Endothelial cell of umbilical vein (primary cell): ENCODE data around the gene CNTLN. TPM values are rescaled to one million over a fixed set of nuclear protein-coding genes. Genes with fewer than 3 reads are reported as not detected.

Source experiments
- BruUV-seq: library from RNA; stranded (reverse); fragments of 400-500 nt; replicated peaks from 2 replicates; lab custom pipeline; 2021; lab: Mats Ljungman, UMichigan
- CTCF ChIA-PET: fragments of 300-600, 350-600 bp; sonication (Branson Sonifier 250); formaldehyde crosslinking; loops from one replicate; lab custom pipeline; 2021; ENCODE audit warnings: antibody characterized with exemption, inconsistent platforms; lab: Charles Lee
- POLR2A ChIA-PET: fragments of 300-600, 350-600 bp; sonication (Branson Sonifier 250); formaldehyde crosslinking; loops from one replicate; lab custom pipeline; 2021; ENCODE audit warnings: antibody characterized with exemption, inconsistent platforms; lab: Charles Lee
- DNase-seq: peaks from one replicate; pipeline ENCODE4 v3.0.0-alpha.2; 2011; ENCODE audit warnings: low read depth, low spot score
- FAIRE-seq: peaks from 2 replicates; lab custom pipeline; 2011; peaks lifted over from hg19 to GRCh38; lab: Jason Lieb, UNC
- H2AFZ ChIP-seq: 2 replicates; pipeline ENCODE4 v1.6.0; 2012; ENCODE audit warnings: low read depth, low read length, control low read depth, inconsistent platforms
- H3K27ac ChIP-seq: 2 replicates; pipeline ENCODE4 v1.5.1; 2011; ENCODE audit warnings: low read depth, mild to moderate bottlenecking, control low read depth, low read length, moderate library complexity; ENCODE audit not compliant: insufficient read depth
- H3K27me3 ChIP-seq, 2 experiments: 2 replicates each; pipeline versions ENCODE4 v1.6.0 to v1.6.1; 2011; ENCODE audit warnings: low read length in 2 of 2, mixed read lengths in 1 of 2; ENCODE audit not compliant: control insufficient read depth in 2 of 2, insufficient read depth in 2 of 2
- H3K36me3 ChIP-seq, 2 experiments: 2 replicates in 1 of 2; 3 replicates in 1 of 2; pipeline ENCODE4 v1.5.1; 2011; ENCODE audit warnings: low read length in 2 of 2, mild to moderate bottlenecking in 1 of 2, moderate library complexity in 1 of 2; ENCODE audit not compliant: control insufficient read depth in 2 of 2, insufficient read depth in 2 of 2; ENCODE audit errors: extremely low read depth in 1 of 2
- H3K4me1 ChIP-seq: 3 replicates; pipeline ENCODE4 v1.5.1; 2011; ENCODE audit warnings: mild to moderate bottlenecking, low read length; ENCODE audit not compliant: control insufficient read depth, insufficient read depth; ENCODE audit errors: extremely low read depth
- H3K4me2 ChIP-seq: 2 replicates; pipeline ENCODE4 v1.6.1; 2011; ENCODE audit warnings: low read length, control low read depth, mixed read lengths; ENCODE audit not compliant: insufficient read depth
- H3K4me3 ChIP-seq, 3 experiments: fragments of 200-600 bp in 1 of 3; sonication (generic), shearing (Covaris generic) in 1 of 3; replicated peaks in 1 of 3; 2 replicates each; pipeline ENCODE4 v1.5.1; 2011 to 2016; ENCODE audit warnings: control low read depth in 3 of 3, low read length in 3 of 3, mild to moderate bottlenecking in 2 of 3, inconsistent platforms in 1 of 3, low read depth in 1 of 3, moderate library complexity in 1 of 3; ENCODE audit not compliant: insufficient read depth in 1 of 3
- H3K79me2 ChIP-seq: 2 replicates; pipeline ENCODE4 v1.6.0; 2012; ENCODE audit warnings: low read length, inconsistent platforms; ENCODE audit not compliant: control insufficient read depth, insufficient read depth
- H3K9ac ChIP-seq: replicated peaks from 2 replicates; pipeline ENCODE3; 2011; ENCODE audit warnings: low read length, control low read depth; ENCODE audit not compliant: insufficient read depth; ENCODE audit errors: extremely low read depth
- H3K9me1 ChIP-seq: replicated peaks from 3 replicates; pipeline ENCODE4 v1.6.0; 2011; ENCODE audit warnings: mild to moderate bottlenecking, low read length; ENCODE audit not compliant: control insufficient read depth, insufficient read depth; ENCODE audit errors: extremely low read depth
- H3K9me3 ChIP-seq: replicated peaks from 2 replicates; pipeline ENCODE4 v1.5.1; 2012; ENCODE audit warnings: low read length, inconsistent platforms; ENCODE audit not compliant: control insufficient read depth, insufficient read depth
- H4K20me1 ChIP-seq: replicated peaks from 2 replicates; pipeline ENCODE3; 2011; ENCODE audit warnings: mild to moderate bottlenecking, low read length; ENCODE audit not compliant: control insufficient read depth, insufficient read depth; ENCODE audit errors: extremely low read depth
- EZH2 ChIP-seq: IDR thresholded peaks from 2 replicates; pipeline ENCODE4 v1.6.1; 2012; ENCODE audit warnings: borderline replicate concordance, low read depth, mild to moderate bottlenecking, moderate library complexity, low read length, inconsistent platforms; ENCODE audit not compliant: severe bottlenecking
- FOS ChIP-seq: IDR thresholded peaks from 2 replicates; pipeline ENCODE4 v1.6.1; 2011; ENCODE audit warnings: mild to moderate bottlenecking, low read length, moderate library complexity, borderline replicate concordance; ENCODE audit not compliant: insufficient read depth
- GATA2 ChIP-seq: IDR thresholded peaks from 2 replicates; pipeline ENCODE4 v1.7.0; 2011; ENCODE audit warnings: low read depth, mild to moderate bottlenecking, moderate library complexity, mixed read lengths, low read length; ENCODE audit not compliant: insufficient read length, insufficient read depth
- JUN ChIP-seq: IDR thresholded peaks from 2 replicates; pipeline ENCODE4 v1.6.1; 2011; ENCODE audit warnings: borderline replicate concordance, low read depth; ENCODE audit not compliant: insufficient read length, insufficient read depth
- MYC ChIP-seq: IDR thresholded peaks from one replicate; pipeline ENCODE4 v1.6.1; 2011; ENCODE audit warnings: mild to moderate bottlenecking, low read depth, low read length
- POLR2A ChIP-seq: IDR thresholded peaks from 2 replicates; pipeline ENCODE4 v1.6.1; 2012; ENCODE audit warnings: low read depth, mild to moderate bottlenecking, control low read depth, low read length
- POLR2AphosphoS5 ChIP-seq: IDR thresholded peaks from 2 replicates; pipeline ENCODE4 v1.6.1; 2012; ENCODE audit warnings: low read depth, mild to moderate bottlenecking, control low read depth, low read length, moderate library complexity; ENCODE audit not compliant: insufficient read depth
- dilution Hi-C: fragments of 300-500 bp; cut with MboI; formaldehyde crosslinking; loops from one replicate; pipeline ENCODE4 v1.15.0; 2019; ENCODE audit warnings: low sequenced_read_pairs; ENCODE audit not compliant: extremely low pct_ligation_motif_present
- intact Hi-C: fragments of 100-400 bp; cut with micrococcal nuclease; formaldehyde crosslinking; loops from one replicate; pipeline ENCODE4 v1.10.0; 2022
- polyA plus RNA-seq, 4 experiments: library from polyadenylated mRNA; depleted of rRNA in 3 of 4; stranded (reverse) in 3 of 4; unstranded in 1 of 4; fragments of >200 nt; gene quantifications; 2 replicates each; pipeline versions ENCODE4 v1.2.1 to v1.2.3, GENCODE V29; 2011 to 2012; ENCODE audit warnings: missing spikeins in 1 of 4
- total RNA-seq: library from RNA; stranded (reverse); gene quantifications from 2 replicates; pipeline ENCODE4 v1.2.3, GENCODE V29; 2021
- TF ChIP-seq, protein P1 (sequence below), 2 donors: IDR thresholded peaks; 1 replicate in 1 of 2; 2 replicates in 1 of 2; pipeline ENCODE4 v1.5.1; 2011; ENCODE audit warnings: low read length in 2 of 2, mild to moderate bottlenecking in 2 of 2, moderate library complexity in 2 of 2, control low read depth in 1 of 2, inconsistent platforms in 1 of 2, low read depth in 1 of 2; ENCODE audit not compliant: insufficient read depth in 1 of 2; ENCODE audit errors: extremely low read depth in 1 of 2
- TF ChIP-seq, protein P2 (sequence below): IDR thresholded peaks from 2 replicates; pipeline ENCODE4 v1.6.1; 2011; ENCODE audit not compliant: insufficient read depth, insufficient read length

The CNTLN gene
- total and polyA plus RNA-seq, 2 donors (not counting 3 experiments of a cell fraction or from before 2014, with no cell fraction given), result 3.5 to 15.8 TPM

DNA sequence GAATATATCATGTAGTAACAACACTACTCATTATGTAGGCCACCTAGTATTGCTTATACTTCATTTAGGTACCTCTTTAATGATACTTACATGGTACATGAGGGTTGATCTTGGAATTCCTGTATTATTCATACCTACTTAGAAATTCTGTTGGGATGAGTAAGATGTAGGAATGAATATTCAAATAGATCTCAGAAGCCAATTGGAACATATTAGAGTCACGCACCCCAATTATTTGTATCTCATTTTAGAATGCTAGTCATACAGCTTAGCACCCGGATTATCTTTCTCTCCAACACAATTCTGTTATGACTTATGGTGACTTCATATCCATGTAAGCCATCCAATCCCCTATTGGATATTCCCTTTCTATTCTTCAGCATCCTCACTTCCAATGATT is 337.3 kb downstream of the CNTLN start:
- Histone ChIP-seq H3K4me2 (no peak overlapping the region), H3K9ac (no peak overlapping the region), H3K4me3 (no peak overlapping the region), H3K36me3 (no peaks in the 10 kb centered on the region), H3K9me3 (no peaks in the 10 kb centered on the region), H3K27ac (no peak overlapping the region), H3K4me1 (no peaks in the 10 kb centered on the region), H3K9me1 (no peaks in the 10 kb centered on the region), H3K79me2 (no peaks in the 10 kb centered on the region), H3K27me3 (no peaks in the 10 kb centered on the region), H4K20me1 (no peaks in the 10 kb centered on the region), H2AFZ (no peak overlapping the region)
- no peak for FAIRE-seq
- dilution Hi-C loops (no loop called here), intact Hi-C loops (no loop called here)
- no peak for DNase-seq
- BruUV-seq, result no TSS peak
- ChIA-PET CTCF (interaction anchor here (1.4 kb wide), 1 partner anchor 11 kb away, joined by 5 read pairs; no protein-coding TSS in a partner anchor), POLR2A (no interaction called here)
- TF ChIP-seq GATA2 (no peak), JUN (no peak), FOS (no peak), MYC (no peak), POLR2A (no peak), POLR2AphosphoS5 (no peak), EZH2 (no peak)
- TF ChIP-seq, protein P1, sequence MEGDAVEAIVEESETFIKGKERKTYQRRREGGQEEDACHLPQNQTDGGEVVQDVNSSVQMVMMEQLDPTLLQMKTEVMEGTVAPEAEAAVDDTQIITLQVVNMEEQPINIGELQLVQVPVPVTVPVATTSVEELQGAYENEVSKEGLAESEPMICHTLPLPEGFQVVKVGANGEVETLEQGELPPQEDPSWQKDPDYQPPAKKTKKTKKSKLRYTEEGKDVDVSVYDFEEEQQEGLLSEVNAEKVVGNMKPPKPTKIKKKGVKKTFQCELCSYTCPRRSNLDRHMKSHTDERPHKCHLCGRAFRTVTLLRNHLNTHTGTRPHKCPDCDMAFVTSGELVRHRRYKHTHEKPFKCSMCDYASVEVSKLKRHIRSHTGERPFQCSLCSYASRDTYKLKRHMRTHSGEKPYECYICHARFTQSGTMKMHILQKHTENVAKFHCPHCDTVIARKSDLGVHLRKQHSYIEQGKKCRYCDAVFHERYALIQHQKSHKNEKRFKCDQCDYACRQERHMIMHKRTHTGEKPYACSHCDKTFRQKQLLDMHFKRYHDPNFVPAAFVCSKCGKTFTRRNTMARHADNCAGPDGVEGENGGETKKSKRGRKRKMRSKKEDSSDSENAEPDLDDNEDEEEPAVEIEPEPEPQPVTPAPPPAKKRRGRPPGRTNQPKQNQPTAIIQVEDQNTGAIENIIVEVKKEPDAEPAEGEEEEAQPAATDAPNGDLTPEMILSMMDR (IDR thresholded peaks at IDR 0.05; ENCODE audit: extremely low read depth in 1 of 2, insufficient read depth in 1 of 2, low read depth in 1 of 2, low read length in 2 of 2), result no peak
- TF ChIP-seq, protein P2, sequence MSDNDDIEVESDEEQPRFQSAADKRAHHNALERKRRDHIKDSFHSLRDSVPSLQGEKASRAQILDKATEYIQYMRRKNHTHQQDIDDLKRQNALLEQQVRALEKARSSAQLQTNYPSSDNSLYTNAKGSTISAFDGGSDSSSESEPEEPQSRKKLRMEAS, result no peak
